Measurements from ENCODE around the gene PDAP1. TPM values are rescaled to one million over a fixed set of nuclear protein-coding genes. Genes with fewer than 3 reads are reported as not detected.

The PDAP1 gene
- total and polyA plus RNA-seq, 2 of the 4 experiments (the other 2 are of a cell fraction): 40.3 to 193 TPM

DNA sequence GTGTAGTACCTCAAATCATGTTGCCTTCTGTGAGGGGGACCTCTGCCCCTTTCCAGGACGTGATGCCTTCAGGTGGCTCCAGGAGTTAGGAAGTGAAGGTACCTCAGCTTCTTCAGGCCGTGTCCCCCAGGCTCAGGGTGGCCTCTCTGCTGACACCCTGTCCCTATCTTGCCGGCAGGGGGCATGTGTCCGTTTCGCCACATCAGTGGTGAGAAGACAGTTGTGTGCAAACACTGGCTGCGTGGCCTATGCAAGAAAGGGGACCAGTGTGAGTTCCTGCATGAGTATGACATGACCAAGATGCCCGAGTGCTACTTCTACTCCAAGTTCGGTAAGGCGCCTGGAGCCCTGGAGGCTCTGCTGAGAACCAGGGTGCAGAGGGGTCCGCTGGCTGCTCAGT lies 39.5 kb upstream of the PDAP1 start:
- CTCF ChIA-PET: interaction anchor here (0.6 kb wide), 2 partner anchors 45 to 314 kb away, joined by 4 read pairs; no protein-coding TSS in a partner anchor
- dilution Hi-C loops (cut with HindIII; ENCODE audit: low sequenced_read_pairs, unreplicated experiment): no loop called here
- POLR2A ChIA-PET (ENCODE audit: unreplicated experiment): interaction anchor here (0.6 kb wide), 1 partner anchor 89 kb away, joined by 8 read pairs; no protein-coding TSS in a partner anchor

More for the DNA sequence above, 39.5 kb upstream of the PDAP1 start:
- Histone ChIP-seq H3K36me3 (ENCODE audit: control insufficient read depth, insufficient read depth, low read length) (peaks cover 67% of the 10 kb centered on the region), H4K91ac (ENCODE audit: insufficient read depth, low read depth, low read length) (no peak overlapping the region), H3K23ac (ENCODE audit: low read depth, low read length) (no peak overlapping the region), H3K4me2 (ENCODE audit: low read depth, low read length) (no peak overlapping the region), H2AK9ac (replicated peaks; ENCODE audit: low read depth, low read length, poor library complexity) (no peak overlapping the region), H3K79me1 (ENCODE audit: low read depth in 1 of 2, low read length in 2 of 2) (peaks cover 29 to 49% of the 10 kb centered on the region in 2 experiments), H2BK20ac (ENCODE audit: low read depth, low read length) (no peak overlapping the region), H3K9me1 (ENCODE audit: insufficient read depth, low read length) (no peaks in the 10 kb centered on the region), H2AFZ (replicated peaks; ENCODE audit: low read length, poor library complexity) (no peak overlapping the region), H3K56ac (ENCODE audit: extremely low read depth, insufficient read depth, low read length) (no peak overlapping the region), H2AK5ac (ENCODE audit: low read depth, low read length) (no peak overlapping the region), H3K27ac (ENCODE audit: insufficient read depth, low read length) (no peak overlapping the region), H3K4me1 (ENCODE audit: control insufficient read depth, insufficient read depth, low read length) (no peaks in the 10 kb centered on the region), H3K14ac (replicated peaks; ENCODE audit: low read depth, low read length) (no peak overlapping the region), H3K4me3 (ENCODE audit: insufficient read depth, low read depth, low read length) (no peak overlapping the region), H4K5ac (ENCODE audit: low read depth, low read length) (no peak overlapping the region), H3K9ac (ENCODE audit: low read depth, low read length) (no peak overlapping the region), H2BK15ac (ENCODE audit: low read depth, low read length) (no peak overlapping the region), H2BK120ac (ENCODE audit: low read depth, low read length) (no peak overlapping the region), H2BK5ac (ENCODE audit: low read depth, low read length, poor library complexity, severe bottlenecking) (no peak overlapping the region), H3K27me3 (ENCODE audit: control insufficient read depth, insufficient read depth, low read length) (no peaks in the 10 kb centered on the region), H3K18ac (ENCODE audit: low read depth, low read length) (no peak overlapping the region), H4K20me1 (ENCODE audit: insufficient read depth, low read length) (peaks cover 21% of the 10 kb centered on the region), H4K8ac (ENCODE audit: low read depth in 2 of 2, low read length in 2 of 2) (no peak overlapping the region), H3K9me3 (ENCODE audit: control insufficient read depth, insufficient read depth, low read length) (no peaks in the 10 kb centered on the region), H3K4ac (ENCODE audit: low read depth, low read length) (no peak overlapping the region)
- ATAC-seq (ENCODE audit: low read depth) (no peak), DNase-seq (no peak)
- TF ChIP-seq BHLHE40 (IDR thresholded peaks at IDR 0.05; ENCODE audit: low read depth, low read length): no peak
- no peak for TF ChIP-seq MXI1 (IDR thresholded peaks at IDR 0.05; ENCODE audit: borderline replicate concordance, low read depth, low read length)
- TF ChIP-seq NFE2L2 (IDR thresholded peaks at IDR 0.05; ENCODE audit: low read depth, low read length): no peak
- no peak for TF ChIP-seq SMC3 (IDR thresholded peaks at IDR 0.05; ENCODE audit: low read depth, low read length)
- TF ChIP-seq CHD1 (IDR thresholded peaks at IDR 0.05; ENCODE audit: low read depth, low read length): no peak
- no peak for TF ChIP-seq MAZ (IDR thresholded peaks at IDR 0.05; ENCODE audit: borderline replicate concordance, low read depth, low read length)
- no peak for TF ChIP-seq FOS (IDR thresholded peaks at IDR 0.05; ENCODE audit: low read depth, low read length)
- no peak for TF ChIP-seq CEBPB (IDR thresholded peaks at IDR 0.05; ENCODE audit: low read depth, low read length)
- TF ChIP-seq RFX5 (IDR thresholded peaks at IDR 0.05; ENCODE audit: low read depth, low read length): no peak
- TF ChIP-seq POLR2A (IDR thresholded peaks at IDR 0.05; ENCODE audit: low read depth, low read length): no peak
- TF ChIP-seq MAFK (IDR thresholded peaks at IDR 0.05; ENCODE audit: low read depth, low read length): no peak
- no peak for TF ChIP-seq CTCF (conservative IDR thresholded peaks at IDR 0.05; ENCODE audit: low read depth, low read length)
- TF ChIP-seq, protein P1, sequence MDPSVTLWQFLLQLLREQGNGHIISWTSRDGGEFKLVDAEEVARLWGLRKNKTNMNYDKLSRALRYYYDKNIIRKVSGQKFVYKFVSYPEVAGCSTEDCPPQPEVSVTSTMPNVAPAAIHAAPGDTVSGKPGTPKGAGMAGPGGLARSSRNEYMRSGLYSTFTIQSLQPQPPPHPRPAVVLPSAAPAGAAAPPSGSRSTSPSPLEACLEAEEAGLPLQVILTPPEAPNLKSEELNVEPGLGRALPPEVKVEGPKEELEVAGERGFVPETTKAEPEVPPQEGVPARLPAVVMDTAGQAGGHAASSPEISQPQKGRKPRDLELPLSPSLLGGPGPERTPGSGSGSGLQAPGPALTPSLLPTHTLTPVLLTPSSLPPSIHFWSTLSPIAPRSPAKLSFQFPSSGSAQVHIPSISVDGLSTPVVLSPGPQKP (IDR thresholded peaks at IDR 0.05; ENCODE audit: borderline replicate concordance, low read depth, low read length): no peak
- no peak for TF ChIP-seq RCOR1 (IDR thresholded peaks at IDR 0.05; ENCODE audit: insufficient replicate concordance, low read length)
- TF ChIP-seq, protein P2, sequence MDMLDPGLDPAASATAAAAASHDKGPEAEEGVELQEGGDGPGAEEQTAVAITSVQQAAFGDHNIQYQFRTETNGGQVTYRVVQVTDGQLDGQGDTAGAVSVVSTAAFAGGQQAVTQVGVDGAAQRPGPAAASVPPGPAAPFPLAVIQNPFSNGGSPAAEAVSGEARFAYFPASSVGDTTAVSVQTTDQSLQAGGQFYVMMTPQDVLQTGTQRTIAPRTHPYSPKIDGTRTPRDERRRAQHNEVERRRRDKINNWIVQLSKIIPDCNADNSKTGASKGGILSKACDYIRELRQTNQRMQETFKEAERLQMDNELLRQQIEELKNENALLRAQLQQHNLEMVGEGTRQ (IDR thresholded peaks at IDR 0.05; ENCODE audit: low read depth, low read length): no peak
- no peak for TF ChIP-seq RAD21 (IDR thresholded peaks at IDR 0.05; ENCODE audit: low read length)
- BruUV-seq (replicated peaks): no TSS peak
- in situ Hi-C loops (cut with MboI; ENCODE audit: low sequenced_read_pairs): no loop called here
- intact Hi-C loops (cut with micrococcal nuclease): no loop called here
- WGBS, 2 experiments (ENCODE audit: extremely low coverage in 2 of 2, insufficient read length in 1 of 2): 96% methylated on average over 7 of the region's 10 CpGs; no CpG with 5 or more reads in 1 of the 2 experiments

Data from IMR-90 (cell line).